Bone marrow (tissue), 2 donors: ENCODE measurements around the gene HMGN1.
A peak's percentile ranks its signal among the peaks of the same experiment; 100 is the strongest.
"Not testable (repeated sequence)": the region's sequence is repeated elsewhere in the genome, so short reads cannot be mapped to it uniquely, and the experiment has no call there.

Experiments
- DNase-seq, 2 donors: peaks; one replicate each; lab custom pipeline; 2025; lab: John Stamatoyannopoulos, UW

Gene HMGN1

GRCh38 chr21:39348355-39349210 is at the start of gene HMGN1:
Gene HMGN1 (minus strand): TSS chr21:39349088. CDS start chr21:39348917, 171 bp downstream.
- peak; percentile 77 to 79 for DNase-seq

GRCh38 chr21:39397646-39398385 is 48.9 kb upstream of the HMGN1 start:
- DNase-seq = no peak

GRCh38 chr21:39392981-39393380 is 44.1 kb upstream of the HMGN1 start:
- no peak for DNase-seq

- DNase-seq = no peak
These were observed 41.4 kb upstream of the HMGN1 start for GRCh38 chr21:39390212-39390765.

GRCh38 chr21:39388811-39389155 is 39.9 kb upstream of the HMGN1 start:
- DNase-seq = no peak

GRCh38 chr21:39388038-39388810 is 39.3 kb upstream of the HMGN1 start:
- peak; percentile 48 to 67 for DNase-seq

GRCh38 chr21:39387461-39388037 is 38.7 kb upstream of the HMGN1 start:
- peak; percentile 73 to 77 for DNase-seq

- no peak for DNase-seq
These were observed 38.0 kb upstream of the HMGN1 start for GRCh38 chr21:39386899-39387298.

GRCh38 chr21:39386194-39386593 is 37.3 kb upstream of the HMGN1 start:
- DNase-seq = no peak

- DNase-seq = peak in 1 of 2 donors; percentile 30
These were observed 36.6 kb upstream of the HMGN1 start for GRCh38 chr21:39385299-39386145.

GRCh38 chr21:39384674-39385298 is 35.9 kb upstream of the HMGN1 start:
- DNase-seq = peak in 1 of 2 donors; percentile 8

- DNase-seq = not testable (repeated sequence)
These were observed 33.2 kb upstream of the HMGN1 start for GRCh38 chr21:39382096-39382495.

- DNase-seq = no peak
These were observed 32.1 kb upstream of the HMGN1 start for GRCh38 chr21:39381009-39381408.

GRCh38 chr21:39379986-39380891 is 31.4 kb upstream of the HMGN1 start:
- peak; percentile 78 to 89 for DNase-seq

GRCh38 chr21:39377444-39378050 is 28.7 kb upstream of the HMGN1 start:
- DNase-seq = no peak

GRCh38 chr21:39375446-39375845 is 26.6 kb upstream of the HMGN1 start:
- DNase-seq = no peak

GRCh38 chr21:39374046-39374445 is 25.2 kb upstream of the HMGN1 start:
- no peak for DNase-seq

- DNase-seq = peak in 1 of 2 donors; percentile 49
These were observed 24.7 kb upstream of the HMGN1 start for GRCh38 chr21:39373634-39374033.

GRCh38 chr21:39369896-39370288 is 21.0 kb upstream of the HMGN1 start:
- DNase-seq = not testable (repeated sequence)
